Osteocyte (in vitro differentiated cells): ENCODE measurements around the gene INSL3. TPM values are rescaled to one million over a fixed set of nuclear protein-coding genes. Genes with fewer than 3 reads are reported as not detected.

Experiments
- DNase-seq: peaks from one replicate; pipeline ENCODE4 v3.0.0; 2021; ENCODE audit warnings: mixed read lengths; ENCODE audit not compliant: unreplicated experiment; ENCODE audit errors: extremely low spot score
- H3K27ac Mint-ChIP-seq: one replicate; pipeline ENCODE4 v1.8.0; 2021; ENCODE audit warnings: mild to moderate bottlenecking, mixed read lengths; ENCODE audit not compliant: unreplicated experiment
- H3K27me3 Mint-ChIP-seq: one replicate; pipeline ENCODE4 v1.8.0; 2021; ENCODE audit warnings: mixed read lengths; ENCODE audit not compliant: unreplicated experiment
- H3K36me3 Mint-ChIP-seq: one replicate; pipeline ENCODE4 v1.8.0; 2021; ENCODE audit warnings: mixed read lengths; ENCODE audit not compliant: unreplicated experiment
- H3K4me1 Mint-ChIP-seq: one replicate; pipeline ENCODE4 v1.8.0; 2021; ENCODE audit warnings: mixed read lengths; ENCODE audit not compliant: unreplicated experiment
- H3K4me3 Mint-ChIP-seq: one replicate; pipeline ENCODE4 v1.8.0; 2021; ENCODE audit warnings: mild to moderate bottlenecking, moderate library complexity, mixed read lengths; ENCODE audit not compliant: unreplicated experiment
- H3K9me3 Mint-ChIP-seq: one replicate; pipeline ENCODE4 v1.8.0; 2021; ENCODE audit warnings: mixed read lengths; ENCODE audit not compliant: unreplicated experiment
- CTCF ChIP-seq: fragments of 200-600 bp; sonication (generic); IDR thresholded peaks from 2 replicates; pipeline ENCODE4 v1.5.0; 2021; ENCODE audit warnings: antibody characterized with exemption, mild to moderate bottlenecking, moderate library complexity
- total RNA-seq: library from RNA; stranded (reverse); gene quantifications from 2 replicates; pipeline ENCODE4 v1.2.1, GENCODE V29; 2021

The INSL3 gene
- total RNA-seq, 1 donor from 2014 or later: not detected

- peaks cover 17% of the 10 kb centered on the region for H3K4me1 Mint-ChIP-seq
- no peak overlapping the region for H3K4me3 Mint-ChIP-seq
- no peak for DNase-seq
- H3K27me3 Mint-ChIP-seq: peaks cover 14% of the 10 kb centered on the region
- no peaks in the 10 kb centered on the region for H3K9me3 Mint-ChIP-seq
- no peak for TF ChIP-seq CTCF
- no peaks in the 10 kb centered on the region for H3K36me3 Mint-ChIP-seq
- H3K27ac Mint-ChIP-seq: no peak overlapping the region
Measured at GRCh38 chr19:17837972-17838371, 16.7 kb upstream of the INSL3 start.

- H3K27ac Mint-ChIP-seq: no peak overlapping the region
- H3K4me1 Mint-ChIP-seq: peaks cover 12% of the 10 kb centered on the region
- TF ChIP-seq CTCF: no peak
- peaks cover 14% of the 10 kb centered on the region for H3K27me3 Mint-ChIP-seq
- DNase-seq: no peak
- H3K4me3 Mint-ChIP-seq: no peak overlapping the region
- H3K9me3 Mint-ChIP-seq: no peaks in the 10 kb centered on the region
- H3K36me3 Mint-ChIP-seq: no peaks in the 10 kb centered on the region
Measured at GRCh38 chr19:17836530-17836929, 15.2 kb upstream of the INSL3 start.

- Mint-ChIP-seq H3K36me3 (no peaks in the 10 kb centered on the region), H3K27ac (no peak overlapping the region), H3K4me3 (no peak overlapping the region), H3K4me1 (peaks cover 8% of the 10 kb centered on the region), H3K27me3 (peaks cover 16% of the 10 kb centered on the region), H3K9me3 (no peaks in the 10 kb centered on the region)
- DNase-seq: no peak
- no peak for TF ChIP-seq CTCF
Measured at GRCh38 chr19:17835182-17836006, 14.1 kb upstream of the INSL3 start.

GRCh38 chr19:17834350-17835181 is 13.2 kb upstream of the INSL3 start:
- peaks cover 14% of the 10 kb centered on the region for H3K27me3 Mint-ChIP-seq
- DNase-seq: no peak
- H3K36me3 Mint-ChIP-seq: no peaks in the 10 kb centered on the region
- H3K4me1 Mint-ChIP-seq: peaks cover 10% of the 10 kb centered on the region
- no peak overlapping the region for H3K4me3 Mint-ChIP-seq
- H3K27ac Mint-ChIP-seq: no peak overlapping the region
- H3K9me3 Mint-ChIP-seq: no peaks in the 10 kb centered on the region
- TF ChIP-seq CTCF: no peak
